Measurements from ENCODE around the gene CTBP2. TPM values are rescaled to one million over a fixed set of nuclear protein-coding genes. Genes with fewer than 3 reads are reported as not detected.

The CTBP2 gene
- polyA plus RNA-seq, 6 donors from 2014 or later: 0.11 to 2.1 (median 0.40) TPM; not detected in 1

- peak overlapping the region in 4 of 8 donors; percentile 38 to 68 (median 44) for H3K4me3 Mint-ChIP-seq
- H3K27ac Mint-ChIP-seq: peak overlapping the region in 1 of 6 donors; percentile 52
- H3K36me3 Mint-ChIP-seq: peaks cover 0 to 13% of the 10 kb centered on the region in 2 donors
- peaks cover 22 to 43% (median 30%) of the 10 kb centered on the region in 3 donors for H3K4me1 Mint-ChIP-seq
- DNase-seq (no peak), ATAC-seq (ENCODE audit: low read depth in 2 of 2) (no peak)
- H3K9me3 Mint-ChIP-seq: peaks cover 0 to 19% (median 8%) of the 10 kb centered on the region in 7 donors
- H3K27me3 Mint-ChIP-seq: peaks cover 79 to 96% (median 85%) of the 10 kb centered on the region in 3 donors
Observed at GRCh38 chr10:125057158-125058001, 103.0 kb downstream of the CTBP2 start.

GRCh38 chr10:125056161-125057132 is 103.9 kb downstream of the CTBP2 start:
- Mint-ChIP-seq H3K9me3 (peaks cover 0 to 19% (median 8%) of the 10 kb centered on the region in 7 donors), H3K27me3 (peaks cover 78 to 96% (median 84%) of the 10 kb centered on the region in 3 donors), H3K4me1 (peaks cover 14 to 34% (median 21%) of the 10 kb centered on the region in 3 donors), H3K4me3 (peak overlapping the region in 1 of 8 donors; percentile 42), H3K36me3 (peaks cover 0 to 13% of the 10 kb centered on the region in 2 donors), H3K27ac (peak overlapping the region in 1 of 6 donors; percentile 27)
- ATAC-seq (ENCODE audit: low read depth in 2 of 2): no peak
- DNase-seq: no peak

- DNase-seq: no peak
- no peak for ATAC-seq (ENCODE audit: low read depth in 2 of 2)
- no peak overlapping the region for H3K4me3 Mint-ChIP-seq
- no peak overlapping the region for H3K27ac Mint-ChIP-seq
- H3K27me3 Mint-ChIP-seq: peaks cover 80 to 92% (median 83%) of the 10 kb centered on the region in 3 donors
- peaks cover 0 to 13% of the 10 kb centered on the region in 2 donors for H3K36me3 Mint-ChIP-seq
- H3K4me1 Mint-ChIP-seq: peaks cover 8 to 24% (median 11%) of the 10 kb centered on the region in 3 donors
- H3K9me3 Mint-ChIP-seq: peaks cover 0 to 19% (median 8%) of the 10 kb centered on the region in 7 donors
Observed at GRCh38 chr10:125055446-125055845, 104.9 kb downstream of the CTBP2 start.

- peaks cover 0 to 13% of the 10 kb centered on the region in 2 donors for H3K36me3 Mint-ChIP-seq
- no peak overlapping the region for H3K4me3 Mint-ChIP-seq
- DNase-seq: no peak
- peaks cover 83 to 92% (median 83%) of the 10 kb centered on the region in 3 donors for H3K27me3 Mint-ChIP-seq
- H3K27ac Mint-ChIP-seq: peak overlapping the region in 1 of 6 donors; percentile 54
- peaks cover 0 to 19% (median 8%) of the 10 kb centered on the region in 7 donors for H3K9me3 Mint-ChIP-seq
- ATAC-seq (ENCODE audit: low read depth in 2 of 2): no peak
- peaks cover 7 to 23% (median 10%) of the 10 kb centered on the region in 3 donors for H3K4me1 Mint-ChIP-seq
Observed at GRCh38 chr10:125054669-125055268, 105.6 kb downstream of the CTBP2 start.

GRCh38 chr10:125054216-125054615 is 106.1 kb downstream of the CTBP2 start:
- H3K4me3 Mint-ChIP-seq: no peak overlapping the region

GRCh38 chr10:125052146-125052545 is 108.2 kb downstream of the CTBP2 start:
- H3K27ac Mint-ChIP-seq: no peak overlapping the region
- peaks cover 5 to 10% (median 9%) of the 10 kb centered on the region in 3 donors for H3K4me1 Mint-ChIP-seq
- DNase-seq (no peak), ATAC-seq (ENCODE audit: low read depth in 2 of 2) (no peak)
- H3K9me3 Mint-ChIP-seq: peaks cover 0 to 13% (median 7%) of the 10 kb centered on the region in 7 donors
- peaks cover 0 to 13% of the 10 kb centered on the region in 2 donors for H3K36me3 Mint-ChIP-seq
- H3K4me3 Mint-ChIP-seq: no peak overlapping the region
- peaks cover 81 to 89% (median 83%) of the 10 kb centered on the region in 3 donors for H3K27me3 Mint-ChIP-seq

More at GRCh38 chr10:125054216-125054615, 106.1 kb downstream of the CTBP2 start:
- peaks cover 0 to 13% of the 10 kb centered on the region in 2 donors for H3K36me3 Mint-ChIP-seq
- DNase-seq: no peak
- peaks cover 83 to 92% (median 87%) of the 10 kb centered on the region in 3 donors for H3K27me3 Mint-ChIP-seq
- no peak overlapping the region for H3K27ac Mint-ChIP-seq
- ATAC-seq (ENCODE audit: low read depth in 2 of 2): no peak
- peaks cover 0 to 18% (median 8%) of the 10 kb centered on the region in 7 donors for H3K9me3 Mint-ChIP-seq
- peaks cover 9 to 23% (median 10%) of the 10 kb centered on the region in 3 donors for H3K4me1 Mint-ChIP-seq

GRCh38 chr10:125050383-125050782 is 110.0 kb downstream of the CTBP2 start:
- H3K4me1 Mint-ChIP-seq: peaks cover 0 to 6% (median 0%) of the 10 kb centered on the region in 3 donors
- H3K27me3 Mint-ChIP-seq: peaks cover 66 to 78% (median 77%) of the 10 kb centered on the region in 3 donors

GRCh38 chr10:125049216-125049881 is 111.0 kb downstream of the CTBP2 start:
- H3K9me3 Mint-ChIP-seq: peaks cover 0 to 9% (median 2%) of the 10 kb centered on the region in 7 donors
- H3K27ac Mint-ChIP-seq: peak overlapping the region in 2 of 6 donors; percentile 32 to 76
- peaks cover 0 to 6% (median 0%) of the 10 kb centered on the region in 3 donors for H3K4me1 Mint-ChIP-seq
- ATAC-seq (ENCODE audit: low read depth in 2 of 2) (no peak), DNase-seq (no peak)
- peak overlapping the region in 1 of 8 donors; percentile 9 for H3K4me3 Mint-ChIP-seq
- peaks cover 0 to 13% of the 10 kb centered on the region in 2 donors for H3K36me3 Mint-ChIP-seq
- H3K27me3 Mint-ChIP-seq: peaks cover 61 to 71% (median 71%) of the 10 kb centered on the region in 3 donors

More at GRCh38 chr10:125050383-125050782, 110.0 kb downstream of the CTBP2 start:
- ATAC-seq (ENCODE audit: low read depth in 2 of 2) (no peak), DNase-seq (no peak)
- Mint-ChIP-seq H3K27ac (peak overlapping the region in 1 of 6 donors; percentile 14), H3K9me3 (peaks cover 0 to 13% (median 7%) of the 10 kb centered on the region in 7 donors), H3K36me3 (peaks cover 0 to 13% of the 10 kb centered on the region in 2 donors), H3K4me3 (no peak overlapping the region)

GRCh38 chr10:125048094-125048864 is 112.1 kb downstream of the CTBP2 start:
- H3K4me3 Mint-ChIP-seq: no peak overlapping the region
- peaks cover 0 to 1% (median 0%) of the 10 kb centered on the region in 7 donors for H3K9me3 Mint-ChIP-seq
- H3K4me1 Mint-ChIP-seq: peaks cover 0 to 6% (median 0%) of the 10 kb centered on the region in 3 donors
- H3K36me3 Mint-ChIP-seq: peaks cover 0 to 7% of the 10 kb centered on the region in 2 donors
- no peak overlapping the region for H3K27ac Mint-ChIP-seq
- DNase-seq: peak; percentile 52
- peaks cover 58 to 65% (median 64%) of the 10 kb centered on the region in 3 donors for H3K27me3 Mint-ChIP-seq
- ATAC-seq (ENCODE audit: low read depth in 2 of 2): peak; percentile 55 to 76

- Mint-ChIP-seq H3K4me3 (peak overlapping the region in 1 of 8 donors; percentile 52), H3K27me3 (peaks cover 34 to 39% (median 38%) of the 10 kb centered on the region in 3 donors), H3K9me3 (no peaks in the 10 kb centered on the region), H3K27ac (no peak overlapping the region), H3K36me3 (no peaks in the 10 kb centered on the region), H3K4me1 (peaks cover 0 to 2% (median 0%) of the 10 kb centered on the region in 3 donors)
- DNase-seq: no peak
- no peak for ATAC-seq (ENCODE audit: low read depth in 2 of 2)
Observed at GRCh38 chr10:125043841-125044658, 116.3 kb downstream of the CTBP2 start.
